NCI-H510A (cell line): Measurements from ENCODE around the gene KRTAP20-1.

ENCODE experiments used
- DNase-seq: peaks from one replicate; lab custom pipeline; 2025; lab: John Stamatoyannopoulos, UW

The KRTAP20-1 gene

GRCh38 chr21:30646904-30647414 is 30.7 kb downstream of the KRTAP20-1 start:
- DNase-seq: no peak

- no peak for DNase-seq
These were observed 36.7 kb downstream of the KRTAP20-1 start for GRCh38 chr21:30652891-30653290.
